ENCODE results near the gene GPLD1.
"Not testable (repeated sequence)": the region's sequence is repeated elsewhere in the genome, so short reads cannot be mapped to it uniquely, and the experiment has no call there.

The GPLD1 gene

DNA sequence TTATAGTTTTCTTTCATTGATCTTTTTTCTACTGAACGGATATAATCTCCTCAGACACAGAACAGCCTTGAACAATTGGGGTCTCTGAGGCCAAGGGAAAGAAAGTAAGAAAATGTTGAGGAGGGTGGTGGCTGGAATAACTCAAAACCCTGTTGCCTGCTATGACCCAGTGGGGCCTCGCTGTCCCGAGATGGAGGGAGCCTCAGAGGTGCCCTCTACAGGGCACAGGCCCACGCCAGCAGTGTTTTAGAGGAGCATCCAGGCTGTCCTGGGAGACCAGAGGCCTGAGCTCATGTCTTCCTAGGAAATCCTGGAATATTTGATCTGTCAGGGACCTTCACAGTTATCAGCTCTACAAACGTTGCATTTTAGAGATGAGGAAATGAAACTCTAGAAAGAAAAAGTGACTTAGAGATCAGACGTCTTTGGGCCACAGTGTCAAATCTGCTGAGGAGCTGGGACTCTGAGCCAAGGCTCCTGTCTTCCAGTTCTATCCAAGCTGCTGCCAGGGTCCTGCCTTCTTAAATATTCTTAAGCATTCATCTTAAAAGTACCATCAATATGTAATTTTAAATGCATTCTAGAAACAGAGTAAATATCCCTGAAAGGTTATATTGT is 31.7 kb upstream of the GPLD1 start:
- H3K9me3 Mint-ChIP-seq = no peaks in the 10 kb centered on the region
- H3K36me3 Mint-ChIP-seq (ENCODE audit: low read depth) = peaks cover 21% of the 10 kb centered on the region
- TF ChIP-seq, protein P1, sequence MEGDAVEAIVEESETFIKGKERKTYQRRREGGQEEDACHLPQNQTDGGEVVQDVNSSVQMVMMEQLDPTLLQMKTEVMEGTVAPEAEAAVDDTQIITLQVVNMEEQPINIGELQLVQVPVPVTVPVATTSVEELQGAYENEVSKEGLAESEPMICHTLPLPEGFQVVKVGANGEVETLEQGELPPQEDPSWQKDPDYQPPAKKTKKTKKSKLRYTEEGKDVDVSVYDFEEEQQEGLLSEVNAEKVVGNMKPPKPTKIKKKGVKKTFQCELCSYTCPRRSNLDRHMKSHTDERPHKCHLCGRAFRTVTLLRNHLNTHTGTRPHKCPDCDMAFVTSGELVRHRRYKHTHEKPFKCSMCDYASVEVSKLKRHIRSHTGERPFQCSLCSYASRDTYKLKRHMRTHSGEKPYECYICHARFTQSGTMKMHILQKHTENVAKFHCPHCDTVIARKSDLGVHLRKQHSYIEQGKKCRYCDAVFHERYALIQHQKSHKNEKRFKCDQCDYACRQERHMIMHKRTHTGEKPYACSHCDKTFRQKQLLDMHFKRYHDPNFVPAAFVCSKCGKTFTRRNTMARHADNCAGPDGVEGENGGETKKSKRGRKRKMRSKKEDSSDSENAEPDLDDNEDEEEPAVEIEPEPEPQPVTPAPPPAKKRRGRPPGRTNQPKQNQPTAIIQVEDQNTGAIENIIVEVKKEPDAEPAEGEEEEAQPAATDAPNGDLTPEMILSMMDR (IDR thresholded peaks at IDR 0.05; ENCODE audit: unreplicated experiment in 3 of 3) = peak in 2 of 3 experiments; percentile 37 to 45
- H3K4me1 Mint-ChIP-seq = peaks cover 6% of the 10 kb centered on the region
- H3K27ac Mint-ChIP-seq = no peak overlapping the region
- no peaks in the 10 kb centered on the region for H3K27me3 Mint-ChIP-seq (ENCODE audit: low read depth)
- no peak overlapping the region for H3K4me3 Mint-ChIP-seq

DNA sequence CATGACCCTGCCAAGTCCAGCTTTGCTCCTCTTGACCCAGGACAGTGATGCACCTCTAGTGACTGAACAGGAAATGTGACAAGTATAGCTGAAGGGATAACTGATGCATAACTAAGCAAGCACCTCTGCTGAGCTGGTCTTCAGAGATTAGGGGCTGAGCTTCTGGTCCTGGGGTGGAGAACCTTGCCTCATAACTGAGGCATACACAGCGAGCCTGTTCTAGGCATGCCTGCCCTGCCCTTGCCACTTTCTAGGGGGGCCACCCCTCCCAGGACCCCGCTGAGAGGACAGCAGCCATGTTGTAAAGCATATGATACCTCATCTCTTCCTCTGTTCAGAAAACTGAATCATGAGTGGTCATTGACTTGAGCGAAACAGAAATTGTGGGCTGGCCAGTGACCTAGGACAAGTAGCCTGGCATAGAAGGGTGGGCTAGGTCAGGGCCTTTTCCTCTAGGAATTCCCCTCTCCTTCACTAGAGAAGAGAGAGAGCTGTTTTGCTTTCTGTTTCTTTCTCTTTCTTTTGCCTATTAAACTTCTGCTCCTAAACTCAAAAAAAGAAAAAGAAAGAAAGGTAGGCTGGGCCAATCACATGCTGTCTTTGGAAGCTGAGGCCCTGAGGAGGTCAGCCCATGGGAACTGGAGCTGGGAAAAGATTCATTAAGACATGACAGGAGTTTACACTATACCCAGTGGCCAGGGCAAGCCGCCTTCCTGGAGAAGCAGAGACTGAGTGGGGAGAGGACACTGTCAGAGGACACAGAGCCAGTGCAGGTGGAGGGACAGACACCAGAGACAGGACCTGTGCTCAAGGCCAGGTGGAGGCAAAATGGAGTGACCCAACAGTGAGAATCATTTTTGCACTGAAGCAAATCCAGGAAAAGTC is 28.5 kb upstream of the GPLD1 start:
- Mint-ChIP-seq H3K36me3 (ENCODE audit: low read depth) (peaks cover 33% of the 10 kb centered on the region), H3K9me3 (no peaks in the 10 kb centered on the region), H3K4me3 (no peak overlapping the region), H3K27ac (no peak overlapping the region), H3K27me3 (ENCODE audit: low read depth) (no peaks in the 10 kb centered on the region), H3K4me1 (peaks cover 6% of the 10 kb centered on the region)
- TF ChIP-seq, protein P1 (IDR thresholded peaks at IDR 0.05; ENCODE audit: unreplicated experiment in 3 of 3) = no peak

DNA sequence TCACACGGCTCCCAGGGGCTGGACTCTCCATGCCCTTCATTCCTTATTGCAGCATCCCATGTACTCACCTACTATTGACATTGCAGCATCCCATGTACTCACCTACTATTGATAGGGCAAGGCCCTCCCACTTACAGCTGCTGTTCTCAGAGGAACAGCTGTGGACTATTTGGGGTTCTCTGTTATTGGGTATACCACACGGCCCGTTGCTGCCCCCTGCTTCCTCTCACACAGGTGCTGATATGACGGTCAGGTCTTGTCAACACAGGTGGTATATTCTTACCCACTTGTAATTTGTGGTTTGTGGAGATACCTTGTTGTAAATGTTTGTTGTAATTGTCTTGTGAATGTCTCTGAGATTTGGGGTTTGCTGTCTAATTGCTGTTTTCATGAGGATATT is 24.2 kb upstream of the GPLD1 start:
- Mint-ChIP-seq H3K4me3 (no peak overlapping the region), H3K4me1 (no peaks in the 10 kb centered on the region)

DNA sequence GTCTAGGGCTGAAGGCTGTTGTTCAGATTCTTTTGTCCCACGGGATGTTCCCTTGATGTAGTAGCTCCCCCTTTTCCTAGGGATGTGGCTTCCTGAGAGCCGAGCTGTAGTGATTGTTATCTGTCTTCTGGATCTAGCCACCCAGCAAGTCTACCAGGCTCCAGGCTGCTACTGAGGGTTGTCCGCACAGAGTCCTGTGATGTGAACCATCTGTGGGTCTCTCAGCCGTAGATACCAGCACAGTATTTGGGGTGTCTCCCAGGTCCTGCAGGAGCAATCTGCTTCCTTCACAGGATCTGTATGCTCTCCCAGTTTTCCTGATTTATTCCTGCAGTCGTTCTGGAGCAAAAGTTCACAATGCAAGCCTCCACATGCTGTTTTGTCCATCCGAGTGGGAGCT is 22.6 kb upstream of the GPLD1 start:
- H3K27me3 Mint-ChIP-seq (ENCODE audit: low read depth); H3K4me3 Mint-ChIP-seq; H3K4me1 Mint-ChIP-seq: not testable (repeated sequence)
- Mint-ChIP-seq H3K36me3 (ENCODE audit: low read depth) (peaks cover 69% of the 10 kb centered on the region), H3K9me3 (peaks cover 17% of the 10 kb centered on the region), H3K27ac (peak overlapping the region in 2 of 3 experiments; percentile 20 to 43)

More for the DNA sequence above, 24.2 kb upstream of the GPLD1 start:
- TF ChIP-seq, protein P1 (IDR thresholded peaks at IDR 0.05; ENCODE audit: unreplicated experiment in 3 of 3) = no peak
- Mint-ChIP-seq H3K9me3 (peaks cover 6% of the 10 kb centered on the region), H3K36me3 (ENCODE audit: low read depth) (peaks cover 62% of the 10 kb centered on the region), H3K27me3 (ENCODE audit: low read depth) (no peaks in the 10 kb centered on the region), H3K27ac (no peak overlapping the region)

DNA sequence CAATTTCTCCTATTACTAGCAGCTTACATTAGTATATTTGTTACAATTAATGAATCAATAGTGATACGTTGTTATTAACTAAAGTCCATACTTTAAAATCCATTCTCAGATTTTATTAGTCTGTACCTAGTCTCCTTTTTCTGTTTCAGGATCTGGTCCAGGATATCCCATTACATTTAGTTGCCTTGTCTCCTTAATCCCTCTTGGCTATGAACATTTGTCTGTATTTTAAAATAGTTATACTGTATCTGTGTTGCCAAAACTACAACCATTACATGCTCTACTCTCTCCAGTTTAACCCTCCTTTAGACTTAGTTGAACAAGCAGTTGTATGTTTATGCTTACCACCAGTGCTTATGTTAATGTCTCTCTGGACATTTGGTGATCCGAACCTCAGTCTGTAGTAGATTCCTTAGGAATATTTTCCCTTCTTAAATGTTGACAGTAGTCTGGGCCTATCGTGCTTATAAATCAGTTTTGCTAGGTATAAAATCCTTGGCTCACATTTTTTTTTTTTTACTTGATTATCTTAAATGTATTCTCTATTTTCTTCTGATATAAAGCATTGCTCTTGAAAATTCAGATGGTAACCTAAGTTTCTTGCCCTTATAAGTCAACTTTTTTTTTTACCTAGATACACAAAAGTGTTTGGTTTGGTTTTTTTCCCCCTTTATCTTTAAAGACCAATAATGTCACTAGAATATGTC is 17.6 kb upstream of the GPLD1 start:
- Mint-ChIP-seq H3K36me3 (ENCODE audit: low read depth) (peaks cover 88% of the 10 kb centered on the region), H3K27me3 (ENCODE audit: low read depth) (no peaks in the 10 kb centered on the region), H3K4me1 (peaks cover 5% of the 10 kb centered on the region), H3K9me3 (peaks cover 24% of the 10 kb centered on the region), H3K4me3 (no peak overlapping the region), H3K27ac (no peak overlapping the region)
- TF ChIP-seq, protein P1 (IDR thresholded peaks at IDR 0.05; ENCODE audit: unreplicated experiment in 3 of 3) = no peak
